Measurements from ENCODE around the gene ITGA11. TPM values are rescaled to one million over a fixed set of nuclear protein-coding genes. Genes with fewer than 3 reads are reported as not detected.

The ITGA11 gene
- total and polyA plus RNA-seq, 2 of the 13 experiments (the other 11 are each of a cell fraction or from before 2014, with no cell fraction given), result not detected

DNA sequence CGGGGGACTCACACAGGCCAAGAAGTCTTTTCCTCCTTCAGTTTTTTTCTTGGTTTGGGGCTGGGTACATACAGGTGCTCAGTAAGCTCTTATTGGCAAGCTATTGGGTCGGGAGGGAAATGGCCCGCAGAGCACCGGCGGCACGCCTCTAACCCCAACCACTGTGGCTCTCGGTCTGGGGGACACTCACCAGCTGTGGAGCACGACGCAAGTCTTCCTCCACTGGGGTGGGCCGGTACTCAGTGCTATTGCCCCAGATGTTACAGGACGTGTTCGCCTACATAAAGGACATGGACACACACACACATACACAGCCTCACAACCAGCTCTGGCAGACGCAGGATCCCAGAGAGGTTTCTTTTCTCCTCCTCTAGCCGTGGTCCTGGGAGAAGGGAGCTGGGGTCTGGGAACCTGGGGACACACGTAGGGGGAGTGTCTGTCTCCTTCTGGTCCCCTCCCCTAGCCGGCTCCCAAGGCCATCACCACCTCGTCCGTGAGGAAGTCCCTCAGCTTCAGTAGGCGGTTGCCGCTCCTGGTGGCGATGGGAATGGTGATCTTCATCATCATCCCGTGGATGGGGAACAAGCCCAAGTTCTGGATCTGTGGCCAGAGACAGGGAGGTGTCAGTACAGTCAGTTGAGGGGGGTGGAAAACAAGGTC lies 121.0 kb downstream of the ITGA11 start:
- H3K36me3 ChIP-seq (replicated peaks in 1 of 2; ENCODE audit: control insufficient read depth in 1 of 2, insufficient read depth in 2 of 2, low read length in 2 of 2), result no peaks in the 10 kb centered on the region
- WGBS (ENCODE audit: low lambda C conversion rate), result 50% methylated on average over 21 of the region's 22 CpGs
- H3K4me1 ChIP-seq (ENCODE audit: insufficient read depth, low read length), result peaks cover 45% of the 10 kb centered on the region
- POLR2A ChIA-PET, result interaction anchor here (1.0 kb wide), 1 partner anchor 34 kb away, joined by 4 read pairs; the partner anchor contains the start of gene FEM1B
- ATAC-seq (no peak; the same call in 2 of the 3 replicates), FAIRE-seq (no peak), DNase-seq (ENCODE audit: low spot score) (no peak)
- no peak overlapping the region for H3K27ac ChIP-seq (ENCODE audit: extremely low read length, insufficient read depth, low read length)
- intact Hi-C loops (cut with micrococcal nuclease; ENCODE audit: unreplicated experiment), result no loop called here
- peaks cover 2 to 22% of the 10 kb centered on the region in 2 experiments for H3K27me3 ChIP-seq (ENCODE audit: control insufficient read depth in 1 of 2, insufficient read depth in 2 of 2, low read length in 2 of 2)
- TF ChIP-seq BORCS8-MEF2B (CRISPR knock-in tag; IDR thresholded peaks at IDR 0.05) (0 out of 2 replicates have a peak, but pooled peaks have one; percentile 20), NRL (CRISPR knock-in tag; IDR thresholded peaks at IDR 0.05; ENCODE audit: borderline replicate concordance) (no peak), MAFG (CRISPR knock-in tag; IDR thresholded peaks at IDR 0.05) (no peak)
- TF ChIP-seq, protein P1, sequence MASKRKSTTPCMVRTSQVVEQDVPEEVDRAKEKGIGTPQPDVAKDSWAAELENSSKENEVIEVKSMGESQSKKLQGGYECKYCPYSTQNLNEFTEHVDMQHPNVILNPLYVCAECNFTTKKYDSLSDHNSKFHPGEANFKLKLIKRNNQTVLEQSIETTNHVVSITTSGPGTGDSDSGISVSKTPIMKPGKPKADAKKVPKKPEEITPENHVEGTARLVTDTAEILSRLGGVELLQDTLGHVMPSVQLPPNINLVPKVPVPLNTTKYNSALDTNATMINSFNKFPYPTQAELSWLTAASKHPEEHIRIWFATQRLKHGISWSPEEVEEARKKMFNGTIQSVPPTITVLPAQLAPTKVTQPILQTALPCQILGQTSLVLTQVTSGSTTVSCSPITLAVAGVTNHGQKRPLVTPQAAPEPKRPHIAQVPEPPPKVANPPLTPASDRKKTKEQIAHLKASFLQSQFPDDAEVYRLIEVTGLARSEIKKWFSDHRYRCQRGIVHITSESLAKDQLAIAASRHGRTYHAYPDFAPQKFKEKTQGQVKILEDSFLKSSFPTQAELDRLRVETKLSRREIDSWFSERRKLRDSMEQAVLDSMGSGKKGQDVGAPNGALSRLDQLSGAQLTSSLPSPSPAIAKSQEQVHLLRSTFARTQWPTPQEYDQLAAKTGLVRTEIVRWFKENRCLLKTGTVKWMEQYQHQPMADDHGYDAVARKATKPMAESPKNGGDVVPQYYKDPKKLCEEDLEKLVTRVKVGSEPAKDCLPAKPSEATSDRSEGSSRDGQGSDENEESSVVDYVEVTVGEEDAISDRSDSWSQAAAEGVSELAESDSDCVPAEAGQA (IDR thresholded peaks at IDR 0.05; ENCODE audit: low read depth), result no peak
- TF ChIP-seq, protein P1 (CRISPR knock-in tag; IDR thresholded peaks at IDR 0.05; ENCODE audit: borderline replicate concordance), result no peak
- H3K4me2 ChIP-seq (ENCODE audit: low read depth, low read length), result peak overlapping the region; percentile 60
- H2AFZ ChIP-seq (ENCODE audit: low read length), result no peak overlapping the region
- H3K4me3 ChIP-seq (replicated peaks in 1 of 3; ENCODE audit: insufficient read depth in 1 of 3, low read depth in 2 of 3, low read length in 3 of 3), result peak overlapping the region in 1 of 3 experiments; percentile 10; a peak in 1 of 6 replicates
- peaks cover 5% of the 10 kb centered on the region; the same call in 1 of the 2 replicates for H3K9me3 ChIP-seq (ENCODE audit: low read length)
- no peaks in the 10 kb centered on the region for H4K20me1 ChIP-seq (ENCODE audit: insufficient read depth, low read length)
- CTCF ChIA-PET (ENCODE audit: low intra/inter-chr PET ratio, low total read pairs), result no interaction called here
- in situ Hi-C loops (cut with HindIII; ENCODE audit: extremely low pct_ligation_motif_present, low pct_unique_long_range_greater_than_20kb), result no loop called here
- no peak overlapping the region for H3K9ac ChIP-seq (ENCODE audit: insufficient read depth, low read depth, low read length)
- no peaks in the 10 kb centered on the region for H3K79me2 ChIP-seq (ENCODE audit: insufficient read depth, low read length)
- BruUV-seq (replicated peaks), result no TSS peak
